AG10803 (cell line): Measurements from ENCODE around the gene NXN.

Experiments used
- DNase-seq: peaks from one replicate; pipeline ENCODE4 v3.0.0; 2010; ENCODE audit warnings: low read depth
- H3K4me3 ChIP-seq: 2 replicates; pipeline ENCODE4 v1.5.1; 2011; ENCODE audit warnings: mild to moderate bottlenecking, low read length, control low read depth
- CTCF ChIP-seq: conservative IDR thresholded peaks from 2 replicates; pipeline ENCODE4 v1.5.1; 2011; ENCODE audit warnings: mild to moderate bottlenecking, low read length, control low read depth, inconsistent platforms

Gene NXN

DNA sequence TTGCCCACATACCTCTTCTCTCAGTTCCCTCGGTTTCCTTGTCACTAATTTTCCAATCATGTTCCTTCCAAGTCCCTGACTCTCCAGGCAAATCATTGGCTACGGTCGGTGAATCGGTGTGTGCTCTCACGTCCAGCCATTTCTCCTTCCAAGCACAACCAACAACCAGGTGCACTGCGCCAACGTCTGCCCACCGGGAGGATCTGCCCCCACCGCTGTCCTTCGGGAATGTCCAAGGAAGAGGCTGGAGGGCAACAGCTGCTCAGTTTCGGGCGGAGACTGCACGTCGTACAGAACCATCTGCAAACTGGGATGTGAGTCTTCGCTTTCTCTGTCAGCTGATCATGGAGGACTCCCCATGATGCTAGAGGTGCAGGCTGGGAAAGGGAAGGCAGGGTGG is 8.4 kb upstream of the NXN start:
- no peak for TF ChIP-seq CTCF
- no peak for DNase-seq
- H3K4me3 ChIP-seq, result no peak overlapping the region

GRCh38 chr17:986322-986929 is 6.8 kb upstream of the NXN start:
- no peak for TF ChIP-seq CTCF
- no peak overlapping the region for H3K4me3 ChIP-seq
- no peak for DNase-seq

GRCh38 chr17:983921-984320 is 4.3 kb upstream of the NXN start:
- no peak for TF ChIP-seq CTCF
- DNase-seq, result no peak
- no peak overlapping the region for H3K4me3 ChIP-seq

GRCh38 chr17:981292-981658 is 1.7 kb upstream of the NXN start:
- H3K4me3 ChIP-seq, result no peak overlapping the region
- no peak for TF ChIP-seq CTCF
- DNase-seq, result no peak

DNA sequence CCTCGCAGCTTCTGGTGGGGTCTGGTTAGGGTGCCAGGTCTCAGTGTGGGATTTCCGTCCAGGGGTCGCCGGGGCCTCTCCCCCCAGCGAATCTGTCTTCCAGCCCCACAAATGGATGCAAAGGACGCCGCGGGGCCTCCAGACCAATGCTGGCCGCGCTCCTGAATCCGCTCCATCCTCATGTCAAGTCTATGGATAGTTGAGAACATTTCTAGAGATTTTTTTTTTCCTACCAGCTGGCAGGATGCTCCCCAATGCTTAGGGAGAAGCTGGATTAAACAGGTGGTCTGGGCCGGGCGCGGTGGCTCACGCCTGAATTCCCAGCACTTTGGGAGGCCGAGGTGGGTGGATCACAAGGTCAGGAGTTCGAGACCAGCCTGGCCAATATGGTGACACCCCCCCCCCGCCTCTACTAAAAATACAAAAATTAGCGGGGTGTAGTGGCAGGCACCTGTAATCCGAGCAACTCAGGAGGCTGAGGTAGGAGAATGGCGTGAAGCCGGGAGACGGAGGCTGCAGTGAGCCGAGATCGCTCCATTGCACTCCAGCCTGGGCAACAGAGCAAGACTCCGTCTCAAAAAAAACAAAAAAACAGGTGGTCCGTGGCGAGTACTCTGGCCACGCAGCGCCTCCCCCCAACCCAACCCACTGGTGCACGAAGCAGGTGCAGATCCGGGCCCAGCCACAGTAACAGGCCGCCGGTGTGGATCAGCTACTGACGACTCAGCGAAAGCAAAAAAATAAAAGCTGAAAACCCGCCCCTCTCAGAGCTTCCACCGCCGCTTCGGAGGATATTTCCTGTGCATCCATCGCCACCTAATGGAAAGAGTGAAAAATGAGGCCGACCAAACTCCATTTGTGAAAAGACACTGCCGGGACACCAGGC is 1.1 kb upstream of the NXN start:
- H3K4me3 ChIP-seq, result peak overlapping the region; percentile 61
- peak; percentile 80 for DNase-seq
- TF ChIP-seq CTCF, result peak; percentile 79

- TF ChIP-seq CTCF, result no peak
- peak overlapping the region; percentile 78 for H3K4me3 ChIP-seq
These were observed 401 bp downstream of the NXN start for GRCh38 chr17:979212-979538.

More at GRCh38 chr17:979212-979538, 401 bp downstream of the NXN start:
- no peak for DNase-seq
